Breast epithelium (tissue), 4 donors: ENCODE data around the gene PPP6C. TPM values are rescaled to one million over a fixed set of nuclear protein-coding genes. Genes with fewer than 3 reads are reported as not detected.
A peak's percentile ranks its signal among the peaks of the same experiment; 100 is the strongest.
"Not testable (repeated sequence)": the region's sequence is repeated elsewhere in the genome, so short reads cannot be mapped to it uniquely, and the experiment has no call there.

Source experiments
- DNase-seq, 2 donors: peaks; one replicate each; pipeline ENCODE4 v3.0.0-alpha.2; 2019; ENCODE audit warnings: low spot score in 2 of 2
- H3K27ac ChIP-seq, 2 donors: fragments of 200-600 bp; sonication (generic) in 1 of 2; one replicate each; pipeline ENCODE4 v1.5.1; 2016 to 2019; ENCODE audit warnings: mild to moderate bottlenecking in 1 of 2
- H3K27me3 ChIP-seq, 2 donors: fragments of 200-600 bp; sonication (generic) in 1 of 2; one replicate each; pipeline versions ENCODE4 v1.5.1 to v1.6.0; 2017 to 2019; ENCODE audit warnings: control low read depth in 1 of 2, mild to moderate bottlenecking in 1 of 2
- H3K36me3 ChIP-seq: fragments of 200-600 bp; one replicate; pipeline ENCODE4 v1.5.1; 2019
- H3K4me1 ChIP-seq, 2 donors: fragments of 200-600 bp; sonication (generic); one replicate each; pipeline ENCODE4 v1.5.1; 2016 to 2019; ENCODE audit warnings: control low read depth in 1 of 2
- H3K4me3 ChIP-seq, 3 donors: fragments of 200-600 bp; sonication (generic); 1 replicate in 2 of 3; 2 replicates in 1 of 3; pipeline ENCODE4 v1.5.1; 2016 to 2019; ENCODE audit warnings: mild to moderate bottlenecking in 3 of 3, moderate library complexity in 2 of 3
- H3K9me3 ChIP-seq, 2 donors: fragments of 200-600 bp; sonication (generic) in 1 of 2; one replicate each; pipeline ENCODE4 v1.5.1; 2016 to 2019; ENCODE audit warnings: control low read depth in 1 of 2
- POLR2A ChIP-seq: fragments of 450-650 bp; IDR thresholded peaks from one replicate; pipeline ENCODE4 v1.6.1; 2016; ENCODE audit warnings: antibody characterized with exemption, mild to moderate bottlenecking, moderate library complexity
- POLR2AphosphoS5 ChIP-seq, 3 donors: sonication (generic); formaldehyde crosslinking; IDR thresholded peaks; one replicate each; pipeline ENCODE4 v1.6.1; 2017; ENCODE audit warnings: antibody characterized with exemption in 3 of 3
- intact Hi-C: fragments of 100-400 bp; cut with DNase I; formaldehyde crosslinking; loops from one replicate; pipeline ENCODE4 v1.15.1; 2023; ENCODE audit warnings: low total_unique reads
- total RNA-seq, 3 donors: library from RNA; depleted of rRNA; stranded (reverse); fragments of >200 nt; gene quantifications; one replicate each; pipeline ENCODE4 v1.1.0, GENCODE V29; 2016
- TF ChIP-seq, protein P1 (sequence below), 3 donors: fragments of 450-650 bp; IDR thresholded peaks; one replicate each; pipeline ENCODE4 v1.5.1; 2016 to 2017; ENCODE audit warnings: antibody characterized with exemption in 3 of 3, mild to moderate bottlenecking in 3 of 3, moderate library complexity in 3 of 3

Gene PPP6C
- 10 to 100 TPM; 34.4 to 50.2 (median 42.1) TPM for total RNA-seq

GRCh38 chr9:125189361-125190289, at the start of gene PPP6C:
TSS of gene PPP6C (minus strand) at chr9:125189803. CDS start at chr9:125189718, 85 bp downstream.
- Histone ChIP-seq H3K27me3 (no peaks in the 10 kb centered on the region), H3K4me1 (no peaks in the 10 kb centered on the region), H3K9me3 (no peaks in the 10 kb centered on the region), H3K27ac (peak within 1 kb of the TSS; percentile 97), H3K4me3 (peak within 1 kb of the TSS; percentile 98), H3K36me3 (no peaks in the 10 kb centered on the region)
- peak; percentile 94 to 96 for DNase-seq
- intact Hi-C loops = no loop called here
- TF ChIP-seq POLR2A (peak; percentile 78), POLR2AphosphoS5 (IDR thresholded peaks at IDR 0.05) (peak; percentile 75 to 94 (median 80))
- TF ChIP-seq, protein P1, sequence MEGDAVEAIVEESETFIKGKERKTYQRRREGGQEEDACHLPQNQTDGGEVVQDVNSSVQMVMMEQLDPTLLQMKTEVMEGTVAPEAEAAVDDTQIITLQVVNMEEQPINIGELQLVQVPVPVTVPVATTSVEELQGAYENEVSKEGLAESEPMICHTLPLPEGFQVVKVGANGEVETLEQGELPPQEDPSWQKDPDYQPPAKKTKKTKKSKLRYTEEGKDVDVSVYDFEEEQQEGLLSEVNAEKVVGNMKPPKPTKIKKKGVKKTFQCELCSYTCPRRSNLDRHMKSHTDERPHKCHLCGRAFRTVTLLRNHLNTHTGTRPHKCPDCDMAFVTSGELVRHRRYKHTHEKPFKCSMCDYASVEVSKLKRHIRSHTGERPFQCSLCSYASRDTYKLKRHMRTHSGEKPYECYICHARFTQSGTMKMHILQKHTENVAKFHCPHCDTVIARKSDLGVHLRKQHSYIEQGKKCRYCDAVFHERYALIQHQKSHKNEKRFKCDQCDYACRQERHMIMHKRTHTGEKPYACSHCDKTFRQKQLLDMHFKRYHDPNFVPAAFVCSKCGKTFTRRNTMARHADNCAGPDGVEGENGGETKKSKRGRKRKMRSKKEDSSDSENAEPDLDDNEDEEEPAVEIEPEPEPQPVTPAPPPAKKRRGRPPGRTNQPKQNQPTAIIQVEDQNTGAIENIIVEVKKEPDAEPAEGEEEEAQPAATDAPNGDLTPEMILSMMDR (IDR thresholded peaks at IDR 0.05) = peak; percentile 51 to 76 (median 63)

DNA sequence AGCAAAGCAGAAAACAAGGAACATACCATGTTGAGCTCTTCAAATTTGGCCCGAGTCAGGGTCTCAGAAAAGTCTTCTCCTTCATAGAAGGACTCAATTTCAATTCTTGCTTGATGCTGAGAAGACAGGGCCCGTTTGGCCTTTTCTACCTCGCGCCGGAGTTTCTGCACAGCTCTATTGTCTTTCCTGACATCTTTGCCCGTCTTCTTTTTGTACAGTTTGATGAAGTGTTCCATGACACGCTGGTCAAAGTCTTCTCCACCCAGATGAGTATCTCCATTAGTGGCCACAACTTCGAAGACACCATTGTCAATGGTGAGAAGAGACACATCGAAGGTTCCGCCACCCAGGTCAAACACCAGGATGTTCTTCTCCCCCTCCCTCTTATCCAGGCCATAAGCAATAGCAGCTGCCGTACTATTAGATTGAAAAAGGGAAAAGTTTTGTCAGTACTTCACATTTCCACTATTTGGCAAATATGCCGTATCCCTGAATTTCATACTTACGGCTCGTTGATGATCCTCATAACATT, 49.4 kb upstream of the PPP6C start:
- H3K27ac ChIP-seq = peak overlapping the region; percentile 27 to 98

DNA sequence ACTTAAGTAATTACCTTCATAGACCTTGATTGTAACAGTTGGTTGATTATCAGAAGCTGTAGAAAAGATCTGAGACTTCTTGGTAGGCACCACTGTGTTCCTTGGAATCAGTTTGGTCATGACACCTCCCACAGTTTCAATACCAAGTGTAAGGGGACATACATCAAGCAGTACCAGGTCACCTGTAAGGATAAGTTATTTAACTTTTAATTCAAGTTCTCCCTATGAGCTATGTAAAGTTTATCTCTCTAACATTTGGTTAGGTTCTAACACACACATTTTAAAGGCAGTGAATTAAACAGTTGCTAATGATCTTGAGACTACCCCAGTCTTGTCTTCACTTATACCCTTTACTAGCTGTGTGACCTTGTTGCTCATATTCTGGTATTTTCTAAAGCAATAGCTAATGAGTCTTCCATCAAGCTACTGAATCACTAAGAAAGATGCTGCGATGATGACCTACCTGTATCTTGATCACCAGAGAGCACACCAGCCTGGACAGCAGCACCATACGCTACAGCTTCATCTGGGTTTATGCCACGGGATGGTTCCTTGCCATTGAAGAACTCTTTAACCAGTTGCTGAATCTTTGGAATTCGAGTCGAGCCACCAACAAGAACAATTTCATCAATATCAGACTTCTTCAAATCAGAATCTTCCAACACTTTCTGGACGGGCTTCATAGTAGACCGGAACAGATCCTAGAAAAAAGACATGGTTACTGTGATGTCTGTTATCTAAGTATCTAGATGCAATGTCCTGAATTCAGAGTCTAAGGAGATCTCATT, 48.7 kb upstream of the PPP6C start:
- Histone ChIP-seq H3K4me1 (peaks cover 3 to 24% of the 10 kb centered on the region in 2 donors), H3K9me3 (no peaks in the 10 kb centered on the region), H3K36me3 (peaks cover 8% of the 10 kb centered on the region), H3K27ac (peak overlapping the region; percentile 22 to 27), H3K27me3 (no peaks in the 10 kb centered on the region), H3K4me3 (peak overlapping the region; percentile 79 to 90 (median 86))
- intact Hi-C loops = no loop called here
- DNase-seq = no peak
- TF ChIP-seq, protein P1 (IDR thresholded peaks at IDR 0.05) = no peak
- no peak for TF ChIP-seq POLR2A
- TF ChIP-seq POLR2AphosphoS5 (IDR thresholded peaks at IDR 0.05) = no peak

More for the DNA sequence above, 49.4 kb upstream of the PPP6C start:
- TF ChIP-seq, protein P1 (IDR thresholded peaks at IDR 0.05) = no peak
- TF ChIP-seq POLR2A (no peak), POLR2AphosphoS5 (IDR thresholded peaks at IDR 0.05) (no peak)
- Histone ChIP-seq H3K4me3 (peak overlapping the region; percentile 79 to 90 (median 86)), H3K36me3 (peaks cover 8% of the 10 kb centered on the region), H3K4me1 (peaks cover 3 to 24% of the 10 kb centered on the region in 2 donors), H3K27me3 (no peaks in the 10 kb centered on the region), H3K9me3 (no peaks in the 10 kb centered on the region)
- no peak for DNase-seq
- intact Hi-C loops = no loop called here

DNA sequence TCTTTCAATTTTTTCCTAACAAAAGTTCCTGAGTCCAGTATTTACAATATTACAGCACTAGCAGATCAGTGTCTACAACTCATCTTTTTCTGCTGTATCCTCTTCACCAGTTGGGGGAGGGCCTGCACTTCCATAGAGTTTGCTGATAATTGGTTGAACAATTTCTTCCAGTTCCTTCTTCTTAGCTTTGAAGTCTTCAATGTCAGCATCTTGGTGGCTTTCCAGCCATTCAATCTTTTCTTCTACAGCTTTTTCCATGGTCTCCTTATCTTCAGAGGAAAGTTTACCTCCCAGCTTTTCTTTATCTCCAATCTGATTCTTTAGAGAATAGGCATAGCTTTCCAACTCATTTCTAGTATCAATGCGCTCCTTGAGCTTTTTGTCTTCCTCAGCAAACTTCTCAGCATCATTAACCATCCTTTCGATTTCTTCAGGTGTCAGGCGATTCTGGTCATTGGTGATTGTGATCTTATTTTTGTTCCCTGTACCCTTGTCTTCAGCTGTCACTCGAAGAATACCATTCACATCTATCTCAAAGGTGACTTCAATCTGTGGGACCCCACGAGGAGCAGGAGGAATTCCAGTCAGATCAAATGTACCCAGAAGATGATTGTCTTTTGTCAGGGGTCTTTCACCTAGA, 47.0 kb upstream of the PPP6C start:
- H3K27ac ChIP-seq, H3K36me3 ChIP-seq, DNase-seq, H3K9me3 ChIP-seq, intact Hi-C loops, H3K27me3 ChIP-seq: not testable (repeated sequence)
- Histone ChIP-seq H3K4me1 (peaks cover 3 to 19% of the 10 kb centered on the region in 2 donors), H3K4me3 (peak overlapping the region in 1 of 3 donors; percentile 31)
